ENCODE results near the gene ZBTB16. TPM values are rescaled to one million over a fixed set of nuclear protein-coding genes. Genes with fewer than 3 reads are reported as not detected.

Gene ZBTB16
- total and polyA plus RNA-seq, 2 donors (not counting 3 experiments of a cell fraction or from before 2014, with no cell fraction given) = 9.8 to 20.3 TPM

DNA sequence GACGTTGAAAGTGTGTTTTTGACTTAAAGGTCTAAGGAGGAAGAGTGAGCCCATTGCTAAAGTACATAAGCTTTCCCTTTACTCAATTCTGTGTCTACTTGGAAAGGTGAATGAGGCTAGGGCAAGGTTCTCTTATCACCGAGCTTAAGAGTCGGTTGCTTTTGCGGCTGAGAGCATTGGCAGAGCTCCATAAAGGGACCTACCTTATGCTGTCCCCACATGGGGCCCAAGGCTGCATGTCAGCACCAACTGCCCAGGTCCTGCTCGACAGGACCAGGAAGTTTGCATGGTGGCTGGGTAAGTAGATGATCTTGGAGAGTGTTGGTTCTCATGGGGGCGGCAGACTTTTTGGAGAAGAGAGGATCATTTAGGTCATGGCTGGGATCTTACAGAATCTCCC lies 91.2 kb downstream of the ZBTB16 start:
- no peaks in the 10 kb centered on the region for H3K27me3 ChIP-seq (ENCODE audit: control insufficient read depth in 2 of 2, insufficient read depth in 2 of 2, low read length in 2 of 2)
- FAIRE-seq = no peak

GRCh38 chr11:114151631-114152030 lies 92.1 kb downstream of the ZBTB16 start:
- H3K4me2 ChIP-seq (ENCODE audit: insufficient read depth, low read length) = no peak overlapping the region
- ChIA-PET POLR2A (no interaction called here), CTCF (interaction anchor here (0.9 kb wide), 1 partner anchor 21 kb away, joined by 3 read pairs; no protein-coding TSS in a partner anchor)
- dilution Hi-C loops (cut with MboI; ENCODE audit: extremely low pct_ligation_motif_present, low sequenced_read_pairs) (no loop called here), intact Hi-C loops (cut with micrococcal nuclease) (no loop called here)
- no peak for DNase-seq (ENCODE audit: low read depth, low spot score)
- no peak for TF ChIP-seq JUN (IDR thresholded peaks at IDR 0.05; ENCODE audit: borderline replicate concordance, insufficient read depth, insufficient read length, low read depth)
- BruUV-seq (replicated peaks) = no TSS peak
- H3K9me3 ChIP-seq (replicated peaks; ENCODE audit: control insufficient read depth, insufficient read depth, low read length) = no peaks in the 10 kb centered on the region
- no peaks in the 10 kb centered on the region for H4K20me1 ChIP-seq (replicated peaks; ENCODE audit: control insufficient read depth, extremely low read depth, insufficient read depth, low read length)
- H3K27ac ChIP-seq (ENCODE audit: insufficient read depth, low read depth, low read length) = no peak overlapping the region
- no peaks in the 10 kb centered on the region for H3K79me2 ChIP-seq (ENCODE audit: control insufficient read depth, insufficient read depth, low read length)
- H3K4me3 ChIP-seq (replicated peaks in 1 of 3; ENCODE audit: insufficient read depth in 1 of 3, low read depth in 1 of 3, low read length in 3 of 3) = no peak overlapping the region
- H3K4me1 ChIP-seq (ENCODE audit: control insufficient read depth, extremely low read depth, insufficient read depth, low read length) = peaks cover 7% of the 10 kb centered on the region
- no peak overlapping the region for H3K9ac ChIP-seq (replicated peaks; ENCODE audit: extremely low read depth, insufficient read depth, low read length)
- H3K27me3 ChIP-seq (ENCODE audit: control insufficient read depth in 2 of 2, insufficient read depth in 2 of 2, low read length in 2 of 2) = no peaks in the 10 kb centered on the region
- H3K36me3 ChIP-seq (ENCODE audit: control insufficient read depth in 2 of 2, extremely low read depth in 1 of 2, insufficient read depth in 2 of 2, low read length in 2 of 2) = no peaks in the 10 kb centered on the region
- no peak for FAIRE-seq
- no peak overlapping the region for H2AFZ ChIP-seq (ENCODE audit: low read depth, low read length)
- no peaks in the 10 kb centered on the region for H3K9me1 ChIP-seq (replicated peaks; ENCODE audit: control insufficient read depth, extremely low read depth, insufficient read depth, low read length)

More for the DNA sequence above, 91.2 kb downstream of the ZBTB16 start:
- no peaks in the 10 kb centered on the region for H3K9me3 ChIP-seq (replicated peaks; ENCODE audit: control insufficient read depth, insufficient read depth, low read length)
- H2AFZ ChIP-seq (ENCODE audit: low read depth, low read length) = no peak overlapping the region
- no peaks in the 10 kb centered on the region for H4K20me1 ChIP-seq (replicated peaks; ENCODE audit: control insufficient read depth, extremely low read depth, insufficient read depth, low read length)
- H3K36me3 ChIP-seq (ENCODE audit: control insufficient read depth in 2 of 2, extremely low read depth in 1 of 2, insufficient read depth in 2 of 2, low read length in 2 of 2) = no peaks in the 10 kb centered on the region
- dilution Hi-C loops (cut with MboI; ENCODE audit: extremely low pct_ligation_motif_present, low sequenced_read_pairs) = no loop called here
- no peak overlapping the region for H3K4me2 ChIP-seq (ENCODE audit: insufficient read depth, low read length)
- ChIA-PET CTCF (no interaction called here), POLR2A (no interaction called here)
- no peaks in the 10 kb centered on the region for H3K9me1 ChIP-seq (replicated peaks; ENCODE audit: control insufficient read depth, extremely low read depth, insufficient read depth, low read length)
- no peak for TF ChIP-seq EZH2 (IDR thresholded peaks at IDR 0.05; ENCODE audit: borderline replicate concordance, low read depth, low read length, severe bottlenecking)
- TF ChIP-seq, protein P1, sequence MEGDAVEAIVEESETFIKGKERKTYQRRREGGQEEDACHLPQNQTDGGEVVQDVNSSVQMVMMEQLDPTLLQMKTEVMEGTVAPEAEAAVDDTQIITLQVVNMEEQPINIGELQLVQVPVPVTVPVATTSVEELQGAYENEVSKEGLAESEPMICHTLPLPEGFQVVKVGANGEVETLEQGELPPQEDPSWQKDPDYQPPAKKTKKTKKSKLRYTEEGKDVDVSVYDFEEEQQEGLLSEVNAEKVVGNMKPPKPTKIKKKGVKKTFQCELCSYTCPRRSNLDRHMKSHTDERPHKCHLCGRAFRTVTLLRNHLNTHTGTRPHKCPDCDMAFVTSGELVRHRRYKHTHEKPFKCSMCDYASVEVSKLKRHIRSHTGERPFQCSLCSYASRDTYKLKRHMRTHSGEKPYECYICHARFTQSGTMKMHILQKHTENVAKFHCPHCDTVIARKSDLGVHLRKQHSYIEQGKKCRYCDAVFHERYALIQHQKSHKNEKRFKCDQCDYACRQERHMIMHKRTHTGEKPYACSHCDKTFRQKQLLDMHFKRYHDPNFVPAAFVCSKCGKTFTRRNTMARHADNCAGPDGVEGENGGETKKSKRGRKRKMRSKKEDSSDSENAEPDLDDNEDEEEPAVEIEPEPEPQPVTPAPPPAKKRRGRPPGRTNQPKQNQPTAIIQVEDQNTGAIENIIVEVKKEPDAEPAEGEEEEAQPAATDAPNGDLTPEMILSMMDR (IDR thresholded peaks at IDR 0.05; ENCODE audit: extremely low read depth in 1 of 2, insufficient read depth in 1 of 2, low read depth in 1 of 2, low read length in 2 of 2) = no peak
- TF ChIP-seq POLR2A (IDR thresholded peaks at IDR 0.05; ENCODE audit: low read depth, low read length) = no peak
- TF ChIP-seq JUN (IDR thresholded peaks at IDR 0.05; ENCODE audit: borderline replicate concordance, insufficient read depth, insufficient read length, low read depth) = no peak
- TF ChIP-seq GATA2 (IDR thresholded peaks at IDR 0.05; ENCODE audit: insufficient read depth, insufficient read length, low read depth, low read length) = no peak
- TF ChIP-seq FOS (IDR thresholded peaks at IDR 0.05; ENCODE audit: borderline replicate concordance, insufficient read depth, low read length) = no peak
- H3K4me1 ChIP-seq (ENCODE audit: control insufficient read depth, extremely low read depth, insufficient read depth, low read length) = peaks cover 7% of the 10 kb centered on the region
- no peak overlapping the region for H3K4me3 ChIP-seq (replicated peaks in 1 of 3; ENCODE audit: insufficient read depth in 1 of 3, low read depth in 1 of 3, low read length in 3 of 3)
- BruUV-seq (replicated peaks) = no TSS peak
- H3K9ac ChIP-seq (replicated peaks; ENCODE audit: extremely low read depth, insufficient read depth, low read length) = no peak overlapping the region
- no peak for DNase-seq (ENCODE audit: low read depth, low spot score)
- intact Hi-C loops (cut with micrococcal nuclease) = loop anchor here (1.0 kb wide), 1 partner anchor 9 kb away; no protein-coding TSS in a partner anchor
- no peaks in the 10 kb centered on the region for H3K79me2 ChIP-seq (ENCODE audit: control insufficient read depth, insufficient read depth, low read length)
- no peak overlapping the region for H3K27ac ChIP-seq (ENCODE audit: insufficient read depth, low read depth, low read length)

All from endothelial cell of umbilical vein (primary cell).